GM18868 (cell line): ENCODE data around the gene KLF4.
A peak's percentile ranks its signal among the peaks of the same experiment; 100 is the strongest.
"Not testable (repeated sequence)": the region's sequence is repeated elsewhere in the genome, so short reads cannot be mapped to it uniquely, and the experiment has no call there.

ENCODE experiments used
- ATAC-seq: cut with Tn5 transposase; IDR thresholded peaks from one replicate; pipeline ENCODE4 v1.9.1; 2021; ENCODE audit warnings: mild to moderate bottlenecking, moderate library complexity; ENCODE audit not compliant: unreplicated experiment

The KLF4 gene

DNA sequence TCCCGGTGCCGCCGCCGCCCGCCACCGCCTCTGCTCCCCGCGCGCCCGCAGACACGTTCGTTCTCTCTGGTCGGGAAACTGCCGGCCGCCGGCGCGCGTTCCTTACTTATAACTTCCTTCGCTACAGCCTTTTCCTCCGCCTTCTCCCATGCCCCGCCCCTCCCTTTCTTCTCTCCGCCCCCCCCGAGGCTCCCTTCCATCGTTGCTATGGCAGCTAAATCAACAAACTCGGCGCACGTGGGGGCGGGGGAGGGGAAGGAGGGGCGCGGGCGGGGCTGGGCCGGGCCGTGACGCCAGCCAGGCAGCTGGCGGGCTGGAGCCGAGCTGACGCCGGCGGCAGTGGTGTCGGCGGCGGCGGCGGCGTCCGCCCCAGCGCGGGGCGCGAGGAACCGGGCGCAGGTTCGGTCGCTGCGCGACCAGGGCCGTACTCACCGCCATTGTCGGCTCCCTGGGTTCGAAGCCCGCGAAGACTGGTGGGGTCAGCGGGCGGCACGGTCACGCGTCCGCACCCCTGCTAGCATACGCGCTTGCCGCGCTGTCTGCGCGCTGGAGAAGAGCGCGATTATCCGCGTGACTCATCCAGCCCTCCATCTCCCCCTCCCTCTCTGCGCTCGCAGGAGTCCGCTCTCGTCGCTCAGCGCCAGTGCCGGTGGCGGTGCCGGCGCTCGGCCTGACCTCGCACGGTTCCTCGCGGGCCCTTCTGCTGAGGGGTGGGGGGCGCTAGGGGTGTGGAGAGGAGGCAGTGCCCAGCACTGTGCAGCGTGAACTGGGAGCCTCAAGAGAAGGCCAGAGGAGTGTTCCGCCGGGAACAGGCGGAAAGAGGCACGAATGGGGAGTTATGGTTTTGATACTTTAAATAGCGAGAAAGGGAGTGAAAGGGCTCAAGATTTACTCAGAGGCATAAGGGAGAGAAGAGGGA, at the start of gene KLF4:
KLF4 (minus strand) TSS at position 83 of the 919 bp plus-strand sequence. CDS start 597 bp downstream, outside the sequence.
- ATAC-seq, result peak; percentile 74

DNA sequence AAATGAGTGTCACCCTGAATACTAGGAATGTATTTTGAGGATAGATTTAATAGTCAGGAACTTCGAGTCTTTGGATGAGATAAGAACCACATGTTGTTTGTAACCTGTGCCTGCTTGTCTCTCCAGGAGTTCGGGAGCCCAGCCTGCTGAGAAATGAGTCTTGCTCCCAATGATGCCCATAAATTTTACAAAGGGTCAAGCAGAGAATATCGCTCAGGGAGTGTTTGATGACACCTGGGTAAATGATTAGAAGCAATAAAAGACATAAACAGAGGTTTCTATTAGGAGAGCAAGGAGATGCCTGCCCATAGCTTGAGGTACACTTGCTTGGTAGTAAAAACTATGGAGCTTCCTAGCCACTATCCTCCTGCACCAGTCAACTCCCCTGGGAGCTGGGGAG, 46.9 kb upstream of the KLF4 start:
- no peak for ATAC-seq

DNA sequence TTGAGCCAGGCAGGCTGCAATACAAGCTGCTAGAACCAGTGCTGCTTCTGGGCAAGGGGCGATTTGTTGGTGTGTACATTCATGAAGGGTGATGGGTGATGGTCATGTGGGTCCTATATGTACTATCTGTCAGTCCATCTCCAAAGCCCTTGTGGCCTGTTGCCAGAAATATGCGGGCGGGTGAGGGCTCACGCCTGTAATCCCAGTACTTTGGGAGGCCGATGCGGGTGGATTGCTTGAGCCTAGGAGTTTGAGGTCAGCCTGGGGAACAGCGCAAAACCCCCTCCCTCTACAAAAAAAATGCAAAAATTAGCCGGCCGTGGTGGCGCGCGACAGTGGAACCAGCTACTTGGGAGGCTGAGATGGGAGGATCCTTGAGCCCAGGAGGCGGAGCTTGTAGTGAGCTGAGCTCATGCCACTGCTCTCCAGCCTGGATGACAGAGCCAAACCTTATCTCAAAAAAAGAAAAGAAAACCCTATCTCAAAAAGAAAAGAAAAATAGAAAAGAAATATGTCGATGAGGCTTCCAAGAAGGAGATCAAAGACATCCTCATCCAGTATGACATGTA, 45.0 kb upstream of the KLF4 start:
- ATAC-seq, result no peak

DNA sequence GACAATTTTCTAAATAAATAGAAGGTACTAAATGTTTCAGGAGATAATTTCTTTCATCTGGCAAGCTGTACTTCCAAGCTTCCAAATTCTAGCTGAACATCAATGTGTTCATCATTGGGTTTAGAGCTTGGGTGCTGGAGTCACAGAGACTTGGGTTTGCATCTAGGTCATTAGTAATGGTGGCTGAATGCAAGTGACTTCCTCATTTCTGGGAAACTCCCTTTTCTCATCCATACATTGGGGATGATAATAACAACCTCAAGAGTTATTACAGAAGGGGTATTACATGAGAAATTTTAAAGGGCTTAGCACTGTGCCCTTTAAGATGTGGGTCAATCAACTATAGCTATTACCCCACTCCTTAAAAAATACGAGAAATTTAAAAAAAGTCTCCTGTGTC, 41.1 kb upstream of the KLF4 start:
- ATAC-seq, result peak; percentile 53

DNA sequence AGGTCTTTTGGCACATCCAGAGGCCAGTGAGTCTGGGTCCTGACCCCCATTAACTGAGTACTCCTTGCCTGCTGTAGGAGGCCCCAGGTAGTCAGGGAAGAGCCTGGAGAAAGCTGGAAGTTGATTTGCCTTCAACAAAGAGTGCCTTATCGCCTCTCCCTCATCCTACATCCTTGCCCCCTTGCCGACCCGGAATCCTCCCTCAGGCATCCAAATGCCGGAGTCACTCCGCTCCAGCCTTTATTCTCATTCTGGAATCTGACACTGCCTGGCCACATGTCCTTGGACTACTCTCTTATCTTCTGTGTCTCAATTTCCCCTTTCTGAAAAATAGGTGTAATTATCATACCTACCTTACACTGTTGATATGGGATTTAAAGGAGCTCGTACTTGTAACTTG, 39.1 kb upstream of the KLF4 start:
- no peak for ATAC-seq

DNA sequence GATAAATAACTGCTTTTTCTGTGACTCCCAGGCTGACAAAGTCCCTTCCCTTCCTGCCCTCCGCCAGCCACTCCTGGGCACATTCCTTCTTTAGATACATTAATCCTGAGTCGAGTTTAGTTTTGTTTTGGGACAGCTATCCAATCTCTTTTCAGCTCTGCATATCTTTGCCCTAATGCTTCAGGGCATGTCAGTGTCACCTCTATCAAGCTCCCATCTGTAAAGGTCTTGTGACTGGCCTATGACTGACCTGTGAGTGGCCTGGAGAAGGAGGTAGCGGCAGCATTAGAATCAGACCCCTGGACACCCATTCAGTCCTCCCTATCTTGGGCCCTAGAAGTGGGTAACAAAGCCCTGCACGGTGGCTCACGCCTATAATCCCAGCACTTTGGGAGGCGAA, 34.0 kb upstream of the KLF4 start:
- ATAC-seq, result no peak

DNA sequence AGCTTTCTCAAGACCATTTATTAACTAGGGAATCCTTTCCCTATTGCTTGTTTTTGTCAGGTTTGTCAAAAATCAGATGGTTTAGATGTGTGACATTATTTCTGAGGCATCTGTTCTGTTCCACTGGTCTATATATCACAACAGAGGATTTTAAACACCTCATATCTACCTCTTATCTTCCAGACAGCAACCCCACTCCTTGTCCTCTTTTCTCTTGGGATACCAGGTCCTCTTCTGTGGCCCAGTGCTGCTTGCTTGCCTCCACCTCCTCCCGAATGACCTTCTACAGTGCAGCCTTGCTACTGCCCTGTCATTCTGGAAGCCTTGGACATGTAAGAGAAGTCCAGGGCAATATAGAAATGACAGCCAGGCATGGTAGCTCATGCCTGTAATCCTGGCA, 30.6 kb upstream of the KLF4 start:
- ATAC-seq, result no peak

DNA sequence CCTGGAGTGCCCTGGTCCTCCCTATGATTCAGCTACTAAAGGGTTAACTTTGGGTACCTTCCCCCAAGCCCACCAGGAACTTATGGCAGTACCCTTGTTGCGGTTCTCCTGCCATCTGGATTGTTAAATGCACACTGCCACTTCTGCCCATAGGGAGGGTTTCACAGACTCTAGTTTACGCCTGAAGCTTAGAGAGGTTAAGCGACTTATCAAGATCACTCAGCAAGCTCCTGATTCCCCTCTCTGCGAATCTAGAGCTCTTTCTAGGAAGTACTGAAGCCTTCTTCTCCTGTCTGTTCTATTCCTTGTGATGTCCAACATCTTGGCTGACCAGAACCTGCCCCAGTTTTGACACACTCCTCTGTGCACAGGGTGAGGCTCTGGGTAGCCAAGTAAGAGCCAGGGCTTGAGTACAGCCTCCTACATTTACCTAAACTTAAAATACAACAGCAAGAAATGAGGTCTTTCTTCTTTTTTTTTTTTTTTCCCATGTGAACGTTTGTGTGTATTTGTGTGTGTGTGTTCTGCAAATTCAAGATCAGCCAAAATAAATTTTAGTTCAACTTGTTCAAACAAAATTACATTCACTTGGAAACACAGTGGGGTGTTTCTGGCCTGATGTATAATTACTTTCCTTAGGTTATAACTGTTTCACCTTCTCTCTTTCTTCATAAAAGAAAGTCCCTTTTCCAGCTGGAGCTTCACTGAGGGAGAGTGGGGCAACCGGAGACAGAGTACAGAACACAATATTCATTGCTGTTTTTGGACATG, 28.7 kb upstream of the KLF4 start:
- no peak for ATAC-seq

DNA sequence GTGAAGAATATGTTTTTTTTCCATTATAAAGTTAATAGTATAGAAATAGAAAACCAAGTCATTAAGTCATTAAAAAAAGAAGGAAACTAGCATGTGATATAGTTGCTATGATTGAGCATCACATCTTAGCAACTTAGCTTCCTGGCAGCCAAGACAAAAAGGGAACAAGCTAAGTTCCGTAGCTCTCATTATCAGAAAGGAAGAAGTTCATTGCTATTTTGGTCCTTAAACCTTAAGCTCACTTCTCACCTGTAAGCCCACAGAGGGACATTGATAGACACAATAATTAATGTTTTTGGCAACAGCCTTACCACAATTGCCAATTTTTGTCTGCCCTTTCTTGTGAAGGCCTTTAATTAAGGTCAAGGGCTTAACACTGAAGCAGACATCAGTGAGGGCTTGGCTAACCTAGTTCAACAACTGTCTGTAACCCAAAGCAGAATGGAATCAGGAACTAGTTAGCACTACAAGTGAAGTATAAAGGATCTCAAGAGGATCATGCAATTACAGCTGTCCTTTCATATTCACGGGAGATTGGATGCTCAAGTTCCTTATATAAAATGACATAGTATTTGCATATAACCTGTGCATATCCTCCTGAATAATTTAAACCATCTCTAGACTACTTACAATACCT, 24.0 kb upstream of the KLF4 start:
- ATAC-seq, result no peak

DNA sequence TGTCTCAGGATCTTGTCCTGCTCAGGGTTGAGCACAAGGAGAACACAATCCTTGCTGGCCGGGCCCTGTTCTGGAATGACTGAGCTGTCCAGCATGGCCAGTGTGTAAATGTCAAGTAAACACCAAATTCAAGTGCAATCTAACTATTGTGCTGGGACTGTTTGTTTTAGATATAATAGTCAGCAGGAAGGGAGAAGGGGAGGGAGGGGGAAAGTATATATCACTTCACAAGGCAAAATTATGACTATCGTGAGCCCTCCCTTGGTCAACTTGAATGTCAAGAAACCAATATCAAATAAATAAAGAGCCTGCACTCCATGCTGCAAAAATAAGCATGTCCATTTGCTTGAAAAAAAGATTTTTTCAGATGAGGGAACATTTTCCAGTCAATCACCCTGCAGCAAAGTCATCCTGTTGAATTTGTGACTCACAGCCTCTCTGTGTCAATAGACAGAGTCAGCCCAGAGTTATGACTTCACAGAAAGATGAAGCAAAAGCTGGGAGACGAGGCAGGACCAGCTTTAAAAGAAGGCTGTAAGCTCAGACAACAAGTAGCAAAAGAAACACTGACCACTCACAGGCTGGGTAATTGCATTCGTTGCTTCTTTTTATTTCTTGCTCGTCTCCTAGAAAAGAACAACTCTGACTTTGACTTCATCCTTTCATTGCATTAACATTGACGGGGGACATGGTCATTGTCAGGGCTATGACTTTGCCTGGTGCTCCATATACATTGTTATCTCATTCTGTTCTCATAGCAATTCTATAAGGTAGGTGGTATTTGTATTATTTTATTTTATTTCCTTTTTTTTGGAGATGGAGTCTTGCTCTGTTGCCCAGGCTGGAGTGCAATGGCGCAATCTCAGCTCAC, 15.3 kb upstream of the KLF4 start:
- ATAC-seq, result no peak

DNA sequence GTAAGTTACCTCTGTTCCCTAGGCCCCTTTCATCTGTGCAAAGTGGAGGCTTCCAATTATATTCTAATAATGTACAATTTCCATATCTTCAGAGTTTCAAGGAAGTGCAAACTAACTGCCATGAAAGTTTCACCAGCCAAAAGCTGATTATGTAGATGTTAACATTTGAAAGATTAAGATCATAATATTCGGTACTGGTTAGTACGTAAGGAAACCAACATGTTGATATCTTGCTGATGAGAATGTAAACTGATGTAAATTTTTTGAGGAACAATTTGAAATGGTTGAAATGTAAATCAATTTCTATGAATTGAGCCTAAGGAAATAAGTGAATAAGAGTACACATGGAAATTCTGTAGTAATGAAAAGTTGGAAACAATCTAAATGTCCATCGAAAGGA, 12.9 kb upstream of the KLF4 start:
- no peak for ATAC-seq

DNA sequence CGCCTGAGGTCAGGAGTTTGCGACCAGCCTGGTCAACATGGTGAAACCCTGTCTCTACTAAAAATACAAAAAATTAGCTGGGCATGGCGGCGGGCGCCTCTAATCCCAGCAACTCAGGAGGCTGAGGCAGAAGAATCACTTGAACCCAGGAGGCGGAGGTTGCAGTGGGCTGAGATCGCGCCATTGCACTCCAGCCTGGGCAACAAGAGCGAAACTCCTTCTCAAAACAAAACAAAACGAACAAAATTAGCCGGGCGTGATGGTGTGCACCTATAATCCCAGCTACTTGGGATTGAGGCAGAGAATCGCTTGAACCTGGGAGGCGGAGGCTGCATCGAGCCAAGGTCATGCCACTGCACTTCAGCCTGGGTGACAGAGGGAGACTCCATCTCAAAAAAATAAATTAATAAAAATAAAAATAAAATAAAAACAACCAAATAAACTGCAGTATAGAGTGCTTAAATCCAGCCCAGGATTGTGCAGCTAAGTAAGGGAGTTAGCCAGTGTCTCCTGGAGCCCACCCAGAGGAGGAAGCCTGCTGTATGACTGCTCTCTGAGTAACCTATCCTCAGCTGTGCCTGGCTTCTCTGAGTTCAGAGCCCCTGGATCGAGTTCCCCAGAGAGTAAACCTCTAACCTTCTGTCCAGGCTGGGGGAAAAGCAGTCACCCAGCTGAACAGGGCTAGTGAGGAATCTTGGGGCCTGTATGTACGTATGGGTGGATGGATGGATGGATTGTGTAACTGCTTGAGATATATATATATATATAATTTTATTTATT, 11.0 kb upstream of the KLF4 start:
- ATAC-seq, result not testable (repeated sequence)

DNA sequence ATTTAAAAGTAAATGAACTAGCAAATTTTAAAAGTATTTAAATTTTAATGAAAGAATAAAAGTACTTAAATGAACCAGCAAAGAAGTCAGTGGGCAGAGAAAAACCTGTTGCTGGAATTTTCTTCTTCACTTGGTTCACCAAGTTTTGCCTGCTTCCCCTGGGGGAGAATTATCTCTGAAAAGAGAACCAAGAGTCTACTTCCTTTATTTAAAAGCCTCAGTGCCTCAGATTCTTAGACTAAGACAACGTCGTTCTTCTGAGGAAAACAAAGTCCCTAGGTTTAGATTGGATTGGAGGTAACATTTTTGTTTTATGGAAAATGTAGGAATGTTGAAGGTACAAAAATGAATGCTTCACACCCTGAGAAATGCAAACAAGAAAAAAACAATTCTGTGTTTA, 7.4 kb upstream of the KLF4 start:
- ATAC-seq, result no peak

DNA sequence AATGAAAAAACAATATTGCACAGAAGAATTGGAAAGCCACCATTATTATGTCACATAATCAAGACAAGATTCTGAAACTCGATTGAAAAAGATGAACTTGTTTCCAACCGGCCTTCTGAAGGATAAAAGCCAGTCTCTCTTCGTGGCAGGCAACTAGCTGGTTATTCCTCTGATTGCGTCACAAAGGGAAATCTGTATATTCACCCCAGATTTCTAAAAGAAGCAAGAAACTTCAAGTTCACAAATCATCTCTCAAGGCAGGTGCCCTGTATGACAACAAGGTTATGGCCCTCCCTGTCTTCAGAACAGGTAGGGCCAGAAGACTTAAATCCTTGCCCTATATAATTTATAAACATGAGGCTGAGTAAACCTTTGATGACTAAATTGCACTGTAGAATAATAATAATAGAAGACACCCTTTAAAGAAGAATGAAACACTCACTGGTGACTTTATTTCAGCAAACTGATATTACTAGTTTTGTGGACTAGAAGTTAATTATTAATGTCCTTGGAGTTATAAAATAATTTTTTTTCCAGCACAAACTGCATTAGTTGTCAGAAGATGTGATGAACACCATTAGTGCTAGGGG, 2.9 kb upstream of the KLF4 start:
- ATAC-seq, result no peak

DNA sequence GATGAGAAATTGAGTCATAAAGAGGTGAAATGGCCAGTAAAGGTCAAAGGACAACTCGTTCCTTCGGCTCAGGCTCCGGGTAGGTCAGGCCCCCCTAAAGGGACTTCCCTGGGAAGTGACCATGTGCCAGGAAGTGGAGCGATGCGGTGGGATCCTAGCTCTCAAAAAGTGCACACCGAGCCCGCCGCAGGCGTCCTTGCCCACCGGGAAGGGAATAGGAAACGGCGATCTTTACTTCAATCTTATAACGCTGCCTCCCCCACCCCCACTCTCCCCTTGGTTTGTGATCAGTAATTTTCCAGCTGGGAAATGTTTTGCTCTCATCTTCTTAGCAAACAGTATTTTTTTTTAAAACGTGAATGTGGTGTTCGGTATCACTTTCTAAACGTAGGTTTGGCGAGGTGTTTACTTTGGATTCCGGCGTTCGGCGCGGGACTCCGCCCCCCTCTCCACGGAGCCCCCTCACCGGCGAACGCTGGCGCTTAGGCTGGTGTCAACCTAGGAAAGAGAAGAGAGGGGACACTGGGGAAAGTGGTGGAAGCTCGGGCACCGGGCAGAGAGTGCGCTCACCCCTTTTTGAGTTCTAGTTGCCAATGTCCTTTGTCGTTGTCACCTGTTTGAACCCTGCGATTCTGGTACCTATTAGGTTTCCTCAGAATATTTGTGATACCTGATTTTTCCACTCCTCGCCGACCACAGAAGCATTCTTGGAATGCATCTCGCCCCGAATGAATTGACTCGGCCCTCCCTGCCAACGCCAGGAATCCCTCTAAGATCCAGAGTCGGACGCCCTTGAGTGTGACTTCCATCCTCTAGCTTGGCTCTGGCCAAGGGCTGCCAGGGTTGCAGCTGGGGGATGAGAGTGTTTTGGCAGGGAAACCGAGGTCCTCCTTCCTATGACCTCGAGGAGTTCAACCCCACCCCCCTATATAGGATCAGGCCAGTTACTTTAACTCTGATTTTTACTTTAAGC, 1.8 kb upstream of the KLF4 start:
- no peak for ATAC-seq

DNA sequence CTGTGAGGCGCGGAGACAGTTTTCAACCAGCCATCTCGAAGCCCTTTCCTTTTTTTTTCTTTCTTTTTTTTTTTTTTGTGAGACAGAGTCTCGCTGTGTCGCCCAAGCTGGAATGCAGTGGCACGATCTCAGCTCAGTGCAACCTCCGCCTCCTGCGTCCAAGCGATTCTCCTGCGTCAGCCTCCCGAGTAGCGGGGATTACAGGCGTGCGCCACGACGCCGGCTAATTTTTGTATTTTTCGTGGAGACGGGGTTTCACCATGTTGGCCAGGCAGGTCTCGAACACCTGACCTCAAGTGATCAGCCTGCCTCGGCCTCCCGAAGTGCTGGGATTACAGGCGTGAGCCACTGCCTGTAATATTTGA, 1.0 kb upstream of the KLF4 start:
- ATAC-seq, result not testable (repeated sequence)

DNA sequence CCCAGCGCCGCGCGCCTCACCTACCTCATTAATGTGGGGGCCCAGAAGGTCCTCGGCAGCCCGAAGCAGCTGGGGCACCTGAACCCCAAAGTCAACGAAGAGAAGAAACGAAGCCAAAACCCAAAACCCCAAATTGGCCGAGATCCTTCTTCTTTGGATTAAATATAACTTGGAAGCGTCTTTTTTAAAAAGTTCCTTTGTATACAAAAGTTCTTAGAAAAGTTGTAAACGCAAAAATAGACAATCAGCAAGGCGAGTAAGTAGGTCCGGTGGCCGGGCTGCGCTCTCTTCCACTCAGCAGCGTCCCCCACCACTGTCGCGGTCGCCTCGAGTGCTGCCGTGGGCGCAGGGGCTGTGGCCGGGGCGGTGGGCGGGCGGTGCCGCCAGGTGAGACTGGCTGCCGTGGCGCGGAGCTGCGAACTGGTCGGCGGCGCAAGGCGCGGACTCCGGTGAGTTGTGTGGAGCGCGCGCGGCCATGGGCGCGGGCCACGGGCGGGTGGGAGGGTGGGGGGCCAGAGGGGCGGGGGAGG, 360 bp downstream of the KLF4 start:
- peak; percentile 32 for ATAC-seq
